Tibial nerve (tissue), 4 donors: ENCODE data around the gene GRIP2.

Source experiments
- CTCF ChIP-seq, 5 experiments: fragments of 200-600 bp in 3 of 5; fragments of 450-650 bp in 2 of 5; sonication (generic) in 3 of 5; IDR thresholded peaks; one replicate each; pipeline ENCODE4 v1.5.1; 2016 to 2019; ENCODE audit warnings: antibody characterized with exemption in 5 of 5, mild to moderate bottlenecking in 3 of 5, moderate library complexity in 2 of 5
- EP300 ChIP-seq, 2 donors: sonication (generic); formaldehyde crosslinking; IDR thresholded peaks; one replicate each; pipeline ENCODE4 v1.6.1; 2017; ENCODE audit warnings: antibody characterized with exemption in 2 of 2, mild to moderate bottlenecking in 1 of 2
- POLR2A ChIP-seq, 2 donors: fragments of 450-650 bp; IDR thresholded peaks; one replicate each; pipeline ENCODE4 v1.6.1; 2017; ENCODE audit warnings: antibody characterized with exemption in 2 of 2, mild to moderate bottlenecking in 2 of 2, moderate library complexity in 2 of 2

GRCh38 chr3:14550651-14551611, 10.8 kb upstream of the GRIP2 start:
- no peak for TF ChIP-seq CTCF (IDR thresholded peaks at IDR 0.05)
- TF ChIP-seq POLR2A (IDR thresholded peaks at IDR 0.05) = no peak
- no peak for TF ChIP-seq EP300 (IDR thresholded peaks at IDR 0.05)
